GM19397 (cell line): ENCODE data around the gene GFER.
"Not testable (repeated sequence)": the region's sequence is repeated elsewhere in the genome, so short reads cannot be mapped to it uniquely, and the experiment has no call there.

Experiments used
- ATAC-seq: cut with Tn5 transposase; IDR thresholded peaks from one replicate; pipeline ENCODE4 v1.9.1; 2021; ENCODE audit warnings: mild to moderate bottlenecking, moderate library complexity; ENCODE audit not compliant: unreplicated experiment

The GFER gene

GRCh38 chr16:1957434-1958142 lies 26.4 kb upstream of the GFER start:
- not testable (repeated sequence) for ATAC-seq

GRCh38 chr16:1958143-1958491 lies 25.9 kb upstream of the GFER start:
- ATAC-seq, result not testable (repeated sequence)

GRCh38 chr16:1958715-1959268 lies 25.2 kb upstream of the GFER start:
- no peak for ATAC-seq

- ATAC-seq, result peak; percentile 82
Observed at GRCh38 chr16:1959269-1960039, 24.5 kb upstream of the GFER start, which contains the start of gene NDUFB10. Gene NDUFB10, plus strand, starts transcription at chr16:1959538. Its CDS starts 87 bp downstream, at chr16:1959625.

GRCh38 chr16:1960665-1961630 lies 23.0 kb upstream of the GFER start:
- ATAC-seq, result no peak

GRCh38 chr16:1961651-1962067 lies 22.3 kb upstream of the GFER start:
- ATAC-seq, result no peak

GRCh38 chr16:1962161-1963153 lies 21.5 kb upstream of the GFER start:
- ATAC-seq, result not testable (repeated sequence)

GRCh38 chr16:1963806-1964505 lies 20.0 kb upstream of the GFER start:
- ATAC-seq, result peak; percentile 11

GRCh38 chr16:1964506-1965395 lies 19.2 kb upstream of the GFER start, which contains the start of gene RPS2:
Gene RPS2, minus strand, starts transcription at chr16:1964826. Its CDS starts 201 bp downstream, at chr16:1964625.
- peak; percentile 81 for ATAC-seq

- no peak for ATAC-seq
Observed at GRCh38 chr16:1965396-1966001, 18.5 kb upstream of the GFER start.

GRCh38 chr16:1966460-1966859 lies 17.5 kb upstream of the GFER start, which contains the start of gene RNF151:
Gene RNF151, plus strand, starts transcription at chr16:1966856. Its CDS starts 26 bp downstream, at chr16:1966882.
- no peak for ATAC-seq

GRCh38 chr16:1968146-1968953 lies 15.6 kb upstream of the GFER start:
- no peak for ATAC-seq

- ATAC-seq, result peak; percentile 80
Observed at GRCh38 chr16:1971796-1972489, 12.1 kb upstream of the GFER start, which contains the start of gene TBL3. Gene TBL3, plus strand, starts transcription at chr16:1972053. Its CDS starts 112 bp downstream, at chr16:1972165.

- ATAC-seq, result no peak
Observed at GRCh38 chr16:1972490-1972877, 11.5 kb upstream of the GFER start.

- no peak for ATAC-seq
Observed at GRCh38 chr16:1973461-1974156, 10.4 kb upstream of the GFER start.
